OCI-LY7 (cell line): ENCODE measurements around the gene GOLGA6L7. TPM values are rescaled to one million over a fixed set of nuclear protein-coding genes. Genes with fewer than 3 reads are reported as not detected.
"Not testable (repeated sequence)": the region's sequence is repeated elsewhere in the genome, so short reads cannot be mapped to it uniquely, and the experiment has no call there.

Source experiments
- BruUV-seq: library from RNA; stranded (reverse); fragments of 400-500 nt; replicated peaks from 2 replicates; lab custom pipeline; 2021; lab: Mats Ljungman, UMichigan
- CTCF ChIA-PET: fragments of 300-600 bp; sonication (Branson Sonifier 250); formaldehyde crosslinking; loops from one replicate; lab custom pipeline; 2022; ENCODE audit warnings: antibody characterized with exemption; ENCODE audit not compliant: unreplicated experiment; lab: Charles Lee
- POLR2A ChIA-PET: fragments of 300-600 bp; sonication (Branson Sonifier 250); formaldehyde crosslinking; loops from one replicate; lab custom pipeline; 2022; ENCODE audit warnings: antibody characterized with exemption; lab: Charles Lee
- DNase-seq: peaks from one replicate; pipeline ENCODE4 v3.0.0-alpha.2; 2015; ENCODE audit warnings: low spot score
- H2AFZ ChIP-seq: fragments of 200-600 bp; sonication (generic), shearing (Covaris generic); 2 replicates; pipeline ENCODE4 v1.6.1; 2014; ENCODE audit warnings: mild to moderate bottlenecking, antibody characterized with exemption, low read length, moderate library complexity
- H3K27ac ChIP-seq: fragments of 200-600 bp; sonication (generic); 2 replicates; pipeline ENCODE4 v1.5.1; 2014; ENCODE audit warnings: mixed run types, low read depth, mild to moderate bottlenecking, moderate library complexity, low read length, inconsistent platforms; ENCODE audit not compliant: poor library complexity, severe bottlenecking
- H3K36me3 ChIP-seq: fragments of 200-600 bp; sonication (generic); 2 replicates; pipeline ENCODE4 v1.6.1; 2014; ENCODE audit warnings: mild to moderate bottlenecking, antibody characterized with exemption, low read length, moderate library complexity, mixed read lengths; ENCODE audit not compliant: insufficient read depth
- H3K4me1 ChIP-seq: fragments of 200-600 bp; sonication (generic); 2 replicates; pipeline ENCODE4 v1.5.1; 2014; ENCODE audit warnings: mild to moderate bottlenecking, low read length; ENCODE audit not compliant: insufficient read depth, poor library complexity, severe bottlenecking
- H3K4me2 ChIP-seq: fragments of 200-600 bp; sonication (generic); 2 replicates; pipeline ENCODE4 v1.6.1; 2014; ENCODE audit warnings: mild to moderate bottlenecking, low read length
- H3K4me3 ChIP-seq: fragments of 200-600 bp; sonication (generic); 2 replicates; pipeline ENCODE4 v1.5.1; 2014; ENCODE audit warnings: mild to moderate bottlenecking, low read depth, low read length; ENCODE audit not compliant: poor library complexity, severe bottlenecking
- H3K79me2 ChIP-seq: fragments of 200-600 bp; sonication (generic); 2 replicates; pipeline ENCODE4 v1.6.1; 2016; ENCODE audit warnings: low read depth, mild to moderate bottlenecking, low read length, moderate library complexity, mixed read lengths; ENCODE audit not compliant: insufficient read depth
- H3K9me2 ChIP-seq: fragments of 200-600 bp; sonication (generic); 2 replicates; pipeline ENCODE4 v1.6.1; 2016; ENCODE audit warnings: mild to moderate bottlenecking, low read length, mixed read lengths; ENCODE audit not compliant: insufficient read depth
- H3K9me3 ChIP-seq: fragments of 200-600 bp; sonication (generic); 2 replicates; pipeline ENCODE4 v1.6.1; 2014; ENCODE audit warnings: mild to moderate bottlenecking, mixed run types, low read length, mixed read lengths
- H4K20me1 ChIP-seq: fragments of 200-600 bp; sonication (generic); 2 replicates; pipeline ENCODE4 v1.6.1; 2014; ENCODE audit warnings: mild to moderate bottlenecking, antibody characterized with exemption, low read length, moderate library complexity, mixed read lengths; ENCODE audit not compliant: insufficient read depth
- intact Hi-C: fragments of 100-400 bp; cut with micrococcal nuclease; formaldehyde crosslinking; loops from one replicate; pipeline ENCODE4 v1.10.0; 2022; ENCODE audit not compliant: unreplicated experiment
- total RNA-seq, 2 experiments: library from RNA; depleted of rRNA in 1 of 2; stranded (reverse); fragments of >200 nt in 1 of 2; shearing (Covaris generic) in 1 of 2; gene quantifications; 2 replicates each; pipeline ENCODE4 v1.2.3, GENCODE V29; 2014 to 2022

Gene GOLGA6L7
- total RNA-seq, 2 experiments from 2014 or later, result not detected

DNA sequence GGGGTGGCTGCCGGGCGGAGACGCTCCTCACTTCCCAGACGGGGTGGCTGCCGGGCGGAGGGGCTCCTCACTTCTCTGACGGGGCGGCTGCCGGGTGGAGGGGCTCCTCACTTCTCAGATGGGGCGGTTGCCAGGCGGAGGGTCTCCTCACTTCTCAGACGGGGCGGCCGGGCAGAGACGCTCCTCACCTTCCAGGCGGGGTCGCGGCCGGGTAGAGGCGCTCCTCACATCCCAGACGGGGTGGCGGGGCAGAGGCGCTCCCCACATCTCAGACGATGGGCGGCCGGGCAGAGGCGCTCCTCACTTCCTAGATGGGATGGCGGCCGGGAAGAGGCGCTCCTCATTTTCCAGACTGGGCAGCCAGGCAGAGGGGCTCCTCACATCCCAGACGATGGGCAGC, 1.3 kb upstream of the GOLGA6L7 start:
- H3K9me3 ChIP-seq, H3K9me2 ChIP-seq, BruUV-seq, H3K79me2 ChIP-seq, H2AFZ ChIP-seq, DNase-seq, H3K27ac ChIP-seq, H4K20me1 ChIP-seq, CTCF ChIA-PET, H3K4me2 ChIP-seq, POLR2A ChIA-PET, H3K36me3 ChIP-seq, intact Hi-C loops, H3K4me1 ChIP-seq, H3K4me3 ChIP-seq: not testable (repeated sequence)

DNA sequence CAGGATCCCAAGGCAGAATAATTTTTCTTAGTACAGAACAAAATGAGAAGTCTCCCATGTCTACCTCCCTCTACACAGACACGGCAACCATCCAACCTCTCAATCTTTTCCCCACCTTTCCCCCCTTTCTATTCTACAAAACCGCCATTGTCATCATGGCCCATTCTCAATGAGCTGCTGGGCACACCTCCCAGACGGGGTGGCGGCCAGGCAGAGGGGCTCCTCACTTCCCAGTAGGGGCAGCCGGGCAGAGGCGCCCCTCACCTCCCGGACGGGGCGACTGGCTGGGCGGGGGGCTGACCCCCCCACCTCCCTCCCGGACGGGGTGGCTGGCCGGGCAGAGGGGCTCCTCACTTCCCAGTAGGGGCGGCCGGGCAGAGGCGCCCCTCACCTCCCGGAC, 827 bp upstream of the GOLGA6L7 start:
- intact Hi-C loops, H3K4me3 ChIP-seq, H3K4me1 ChIP-seq, H3K27ac ChIP-seq, H4K20me1 ChIP-seq, CTCF ChIA-PET, BruUV-seq, H3K4me2 ChIP-seq, H3K79me2 ChIP-seq, H3K9me3 ChIP-seq, H3K36me3 ChIP-seq, H3K9me2 ChIP-seq, POLR2A ChIA-PET, DNase-seq, H2AFZ ChIP-seq: not testable (repeated sequence)

DNA sequence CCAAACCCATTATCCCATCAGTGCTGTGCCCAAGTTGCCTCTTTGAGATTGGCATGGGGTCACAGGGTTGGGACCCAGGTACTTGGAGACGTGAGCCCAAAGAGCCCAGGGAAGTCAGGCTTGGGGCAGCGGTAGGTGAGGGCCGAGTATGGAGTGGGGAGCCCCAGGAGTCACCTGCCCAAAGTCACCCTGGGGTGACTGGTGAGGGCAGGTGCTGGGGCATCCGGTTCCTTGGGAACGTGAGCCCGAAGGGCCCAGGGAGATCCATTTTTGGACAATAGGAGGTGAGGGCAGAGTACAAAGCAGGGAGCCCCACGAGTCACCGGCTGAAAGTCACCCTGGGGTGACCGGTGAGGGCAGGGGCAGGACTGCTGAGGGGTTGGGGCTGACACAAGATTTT, 485 bp downstream of the GOLGA6L7 start:
- H3K9me3 ChIP-seq, H3K27ac ChIP-seq, H3K36me3 ChIP-seq, H3K4me1 ChIP-seq, H3K4me2 ChIP-seq, H4K20me1 ChIP-seq, CTCF ChIA-PET, POLR2A ChIA-PET, intact Hi-C loops, DNase-seq, H3K79me2 ChIP-seq, BruUV-seq, H3K9me2 ChIP-seq, H3K4me3 ChIP-seq, H2AFZ ChIP-seq: not testable (repeated sequence)

DNA sequence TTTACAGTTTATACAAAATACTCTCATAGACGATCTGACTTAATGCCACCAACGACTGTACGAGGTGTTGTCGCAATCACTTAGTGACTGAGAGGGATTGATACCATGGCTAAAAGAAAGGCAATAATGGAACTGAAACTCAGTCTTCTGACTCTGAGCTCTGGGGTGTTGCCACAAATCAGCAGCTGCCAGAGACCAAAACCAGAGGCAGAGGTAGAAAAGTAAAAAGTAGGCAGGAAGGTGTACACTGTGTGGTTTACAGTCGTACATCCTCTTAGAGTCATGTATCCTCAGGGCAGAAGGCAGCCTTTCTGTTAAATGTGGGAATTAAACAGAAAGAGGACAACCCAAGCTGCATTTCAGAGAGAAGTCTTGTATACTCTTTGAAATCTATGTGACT, 1.2 kb downstream of the GOLGA6L7 start:
- H3K9me3 ChIP-seq, POLR2A ChIA-PET, H3K27ac ChIP-seq, H3K4me1 ChIP-seq, intact Hi-C loops, H3K79me2 ChIP-seq, H2AFZ ChIP-seq, H3K4me3 ChIP-seq, DNase-seq, CTCF ChIA-PET, H4K20me1 ChIP-seq, H3K36me3 ChIP-seq, H3K9me2 ChIP-seq, H3K4me2 ChIP-seq: not testable (repeated sequence)
- BruUV-seq, result TSS peak; percentile 85

DNA sequence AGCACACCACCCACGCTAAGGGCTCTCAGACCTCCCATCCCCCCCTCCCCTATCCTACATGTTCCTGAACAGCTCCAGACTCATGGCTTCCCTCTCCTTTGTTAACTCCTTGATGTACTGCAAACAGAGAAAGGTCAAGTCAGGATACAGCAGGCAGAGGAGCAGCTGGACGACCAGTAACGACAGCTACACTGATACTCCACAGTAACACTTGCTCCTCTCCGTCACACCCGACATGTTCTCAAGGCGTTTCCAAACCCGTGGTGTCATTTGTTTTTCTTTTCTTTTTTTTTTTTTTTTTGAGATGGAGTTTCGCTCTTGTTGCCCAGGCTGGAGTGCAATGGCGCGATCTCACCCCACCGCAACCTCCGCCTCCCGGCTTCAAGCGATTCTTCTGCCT, 4.3 kb downstream of the GOLGA6L7 start:
- POLR2A ChIA-PET, H3K9me3 ChIP-seq, BruUV-seq, H3K4me1 ChIP-seq, DNase-seq, H3K36me3 ChIP-seq, H3K27ac ChIP-seq, H3K4me2 ChIP-seq, intact Hi-C loops, H3K4me3 ChIP-seq, H3K9me2 ChIP-seq, H2AFZ ChIP-seq, CTCF ChIA-PET, H3K79me2 ChIP-seq, H4K20me1 ChIP-seq: not testable (repeated sequence)

DNA sequence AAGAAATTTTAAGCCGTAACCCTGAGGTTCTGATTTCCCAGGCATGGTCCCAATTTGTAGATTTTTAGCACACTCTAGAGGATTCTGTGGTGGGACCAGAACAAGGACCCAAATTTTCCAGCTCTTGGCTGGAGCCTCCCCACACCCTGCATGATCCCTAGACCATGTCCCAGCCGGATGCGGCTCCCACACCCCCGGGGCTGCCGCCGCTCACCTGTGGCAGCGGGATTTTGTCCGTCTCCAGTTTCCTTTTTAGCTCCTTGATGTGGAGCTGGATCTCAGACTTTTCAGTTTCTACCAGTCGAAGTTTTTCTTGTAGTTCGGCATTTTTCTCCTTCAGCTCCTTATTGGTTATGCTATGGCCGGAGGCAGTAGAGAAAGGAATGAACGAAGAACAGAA, 4.9 kb downstream of the GOLGA6L7 start:
- POLR2A ChIA-PET, intact Hi-C loops, H3K4me1 ChIP-seq, H3K4me2 ChIP-seq, H2AFZ ChIP-seq, H3K36me3 ChIP-seq, BruUV-seq, H3K79me2 ChIP-seq, H3K9me2 ChIP-seq, H3K9me3 ChIP-seq, H4K20me1 ChIP-seq, H3K4me3 ChIP-seq, DNase-seq, H3K27ac ChIP-seq, CTCF ChIA-PET: not testable (repeated sequence)

DNA sequence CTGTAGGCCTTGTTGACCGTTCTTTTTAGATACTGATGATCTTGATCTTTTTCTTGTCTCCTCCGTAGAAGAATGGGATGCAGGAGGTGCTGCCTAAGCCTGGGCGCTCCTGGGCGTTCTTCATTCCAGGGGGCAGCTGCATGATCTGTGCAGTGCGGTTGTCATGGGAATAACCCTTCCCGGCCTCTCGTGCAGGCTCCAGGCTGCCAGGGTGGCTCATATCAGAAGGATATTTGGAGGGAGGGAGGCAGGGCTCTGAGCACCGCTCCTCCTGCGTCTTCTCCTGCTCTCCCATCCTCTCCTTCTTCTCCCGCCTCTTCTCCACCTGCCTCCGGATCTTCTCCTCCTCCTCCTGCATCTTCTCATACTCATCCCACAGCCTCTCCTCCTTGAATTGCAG, 6.2 kb downstream of the GOLGA6L7 start:
- intact Hi-C loops, POLR2A ChIA-PET, BruUV-seq: not testable (repeated sequence)

More for the DNA sequence above, 6.2 kb downstream of the GOLGA6L7 start:
- H3K4me1 ChIP-seq, H3K36me3 ChIP-seq, H3K4me3 ChIP-seq, H4K20me1 ChIP-seq, H3K79me2 ChIP-seq, H3K4me2 ChIP-seq, H3K27ac ChIP-seq, DNase-seq, CTCF ChIA-PET, H2AFZ ChIP-seq, H3K9me2 ChIP-seq, H3K9me3 ChIP-seq: not testable (repeated sequence)
